SU-DHL-6 (cell line): ENCODE results near the gene COPS9.

Source experiments
- CTCF ChIP-seq: fragments of 200-600 bp; sonication (generic); IDR thresholded peaks from one replicate; pipeline ENCODE4 v1.5.1; 2017; ENCODE audit warnings: antibody characterized with exemption, mild to moderate bottlenecking, low read length, moderate library complexity; ENCODE audit not compliant: insufficient read depth, poor library complexity, severe bottlenecking
- EZH2phosphoT487 ChIP-seq: fragments of 200-600 bp; sonication (generic), shearing (Covaris generic); conservative IDR thresholded peaks from 2 replicates; pipeline ENCODE4 v1.6.1; 2018; ENCODE audit warnings: mild to moderate bottlenecking, antibody characterized with exemption, low read length, moderate library complexity, mixed read lengths

GRCh38 chr2:240162939-240163714, 27.0 kb upstream of the COPS9 start:
- TF ChIP-seq CTCF (no peak), EZH2phosphoT487 (no peak)
